Frontal cortex (tissue), 4 donors: ENCODE measurements around the gene PIGP. TPM values are rescaled to one million over a fixed set of nuclear protein-coding genes. Genes with fewer than 3 reads are reported as not detected.
"Not testable (repeated sequence)": the region's sequence is repeated elsewhere in the genome, so short reads cannot be mapped to it uniquely, and the experiment has no call there.

ENCODE experiments used
- DNase-seq, 2 donors: peaks; one replicate each; pipeline ENCODE4 v3.0.0; 2012; ENCODE audit warnings: low spot score in 2 of 2
- FAIRE-seq: peaks from 2 replicates; lab custom pipeline; 2012; peaks lifted over from hg19 to GRCh38; lab: Jason Lieb, UNC
- total RNA-seq: library from RNA; depleted of rRNA; stranded (reverse); fragments of >200 nt; gene quantifications from one replicate; pipeline ENCODE4 v1.2.3, GENCODE V29; 2014
- donor health status: control.
- donor health status: control.
- donor health status: control.

The PIGP gene
- total RNA-seq, 1 donor from 2014 or later = 5.7 TPM

DNA sequence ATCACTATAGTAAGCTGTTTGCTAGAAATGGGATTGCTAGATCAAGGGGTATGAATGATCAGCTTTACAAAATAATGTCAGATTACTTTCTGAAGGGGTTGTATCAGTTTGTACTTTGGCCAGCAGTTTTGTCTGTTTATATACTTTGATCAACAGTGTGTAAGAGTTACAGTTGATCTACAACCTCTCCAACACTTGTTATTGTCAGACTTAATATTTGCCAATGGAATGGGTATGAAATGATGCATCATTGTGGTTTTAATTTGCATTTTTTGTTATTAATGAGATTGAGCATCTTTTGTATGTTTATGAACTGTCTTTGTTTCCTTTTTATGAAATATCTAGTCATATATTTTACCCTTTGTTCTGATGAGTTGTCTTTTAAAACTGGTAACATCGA is 4.5 kb upstream of the PIGP start:
- FAIRE-seq (no peak), DNase-seq (no peak)

DNA sequence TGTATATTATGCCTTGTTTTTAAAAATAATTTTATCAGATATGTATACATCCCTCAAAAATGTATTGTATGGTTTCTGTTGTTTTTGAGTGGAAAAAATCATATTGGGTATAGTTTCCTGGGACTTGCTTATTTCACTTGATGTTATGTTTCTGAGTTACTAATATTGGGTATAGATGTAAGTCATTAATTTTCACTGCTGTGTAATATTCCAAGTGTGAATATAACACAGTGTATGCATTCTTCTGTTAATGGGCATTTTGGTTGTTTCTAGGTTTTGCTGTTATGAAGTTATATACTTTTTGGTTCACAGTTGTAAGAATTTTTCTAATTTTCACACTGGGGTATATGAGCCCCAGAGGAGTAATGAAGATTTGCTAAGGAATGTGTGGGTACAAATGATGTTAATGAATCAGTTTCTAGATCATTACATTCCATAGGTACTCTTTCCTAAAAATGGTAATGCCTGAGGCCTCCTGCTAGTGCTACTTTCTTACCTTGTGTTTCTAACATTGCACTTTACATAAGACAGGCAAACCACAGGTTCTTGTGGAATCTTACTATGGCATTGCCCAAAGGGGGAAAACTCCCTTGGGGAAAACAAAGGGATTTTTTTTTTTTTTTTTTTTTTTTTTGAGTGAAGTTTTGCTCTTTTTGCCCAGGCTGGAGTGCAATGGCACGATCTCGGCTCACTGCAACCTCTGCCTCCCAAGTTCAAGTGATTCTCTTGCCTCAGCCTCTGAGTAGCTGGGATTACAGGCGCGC is 3.4 kb upstream of the PIGP start:
- no peak for DNase-seq

DNA sequence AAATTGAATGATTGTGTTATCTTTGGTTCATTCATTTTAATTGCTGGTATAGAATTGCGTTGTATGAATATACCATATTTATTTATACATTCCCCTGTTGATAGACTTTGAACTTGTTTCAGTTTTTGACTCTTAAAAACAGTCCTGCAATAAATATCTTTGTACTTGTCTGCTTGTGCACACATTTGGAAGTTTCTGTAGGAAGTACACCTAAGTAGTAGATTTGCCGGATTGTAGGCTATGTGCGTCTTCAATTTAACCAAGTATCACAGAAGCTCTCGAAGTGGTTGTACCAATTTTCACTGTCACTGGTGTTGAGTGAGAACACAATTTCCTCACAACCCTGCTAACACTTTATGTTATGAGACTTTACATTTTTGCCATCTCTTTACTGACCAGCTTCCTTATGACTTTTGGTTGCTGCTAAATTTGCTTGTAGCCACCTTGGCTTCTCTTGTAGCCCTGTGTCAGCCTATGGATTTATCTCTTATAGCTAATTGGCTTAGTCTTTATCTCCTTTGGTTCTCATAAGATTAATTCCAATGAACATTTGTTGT is 2.4 kb upstream of the PIGP start:
- FAIRE-seq (no peak), DNase-seq (no peak)

More for the DNA sequence above, 3.4 kb upstream of the PIGP start:
- no peak for FAIRE-seq

DNA sequence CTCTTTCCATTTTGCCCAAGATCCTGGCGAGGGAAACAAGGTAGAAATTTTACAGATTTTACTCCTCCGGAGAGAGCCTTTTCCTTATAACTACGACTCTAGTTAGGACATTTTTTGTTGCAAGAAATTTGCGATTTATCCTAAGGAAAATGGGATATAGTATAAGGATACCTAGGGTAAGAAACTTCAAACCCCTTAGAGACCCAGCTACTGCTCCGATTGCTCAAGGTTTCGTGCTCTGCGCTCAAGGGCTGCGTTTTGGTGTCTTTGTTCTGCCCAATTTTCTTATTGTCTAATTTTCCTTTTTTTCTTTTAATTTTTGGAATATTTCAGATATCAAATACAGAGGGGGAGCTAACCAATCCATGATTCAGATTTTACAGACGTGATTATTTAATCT is 1.7 kb upstream of the PIGP start:
- FAIRE-seq (no peak), DNase-seq (no peak)

DNA sequence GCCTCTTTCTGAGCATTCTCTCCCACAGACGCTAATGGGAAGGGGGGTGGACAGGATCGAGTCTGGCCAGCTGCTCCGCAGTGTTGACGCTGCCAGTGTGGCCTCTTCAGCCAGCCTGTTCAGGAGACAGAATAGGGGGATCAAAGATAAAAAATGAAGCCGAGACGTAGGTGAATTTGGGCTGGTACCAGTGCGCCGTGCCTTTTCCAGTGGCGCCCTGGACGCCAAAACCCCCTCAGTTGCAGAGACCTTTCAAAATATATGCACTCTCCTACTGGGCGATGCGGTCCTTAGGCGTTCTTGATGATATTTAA is 1.3 kb upstream of the PIGP start:
- FAIRE-seq (no peak), DNase-seq (peak in 1 of 2 donors; percentile 8)

DNA sequence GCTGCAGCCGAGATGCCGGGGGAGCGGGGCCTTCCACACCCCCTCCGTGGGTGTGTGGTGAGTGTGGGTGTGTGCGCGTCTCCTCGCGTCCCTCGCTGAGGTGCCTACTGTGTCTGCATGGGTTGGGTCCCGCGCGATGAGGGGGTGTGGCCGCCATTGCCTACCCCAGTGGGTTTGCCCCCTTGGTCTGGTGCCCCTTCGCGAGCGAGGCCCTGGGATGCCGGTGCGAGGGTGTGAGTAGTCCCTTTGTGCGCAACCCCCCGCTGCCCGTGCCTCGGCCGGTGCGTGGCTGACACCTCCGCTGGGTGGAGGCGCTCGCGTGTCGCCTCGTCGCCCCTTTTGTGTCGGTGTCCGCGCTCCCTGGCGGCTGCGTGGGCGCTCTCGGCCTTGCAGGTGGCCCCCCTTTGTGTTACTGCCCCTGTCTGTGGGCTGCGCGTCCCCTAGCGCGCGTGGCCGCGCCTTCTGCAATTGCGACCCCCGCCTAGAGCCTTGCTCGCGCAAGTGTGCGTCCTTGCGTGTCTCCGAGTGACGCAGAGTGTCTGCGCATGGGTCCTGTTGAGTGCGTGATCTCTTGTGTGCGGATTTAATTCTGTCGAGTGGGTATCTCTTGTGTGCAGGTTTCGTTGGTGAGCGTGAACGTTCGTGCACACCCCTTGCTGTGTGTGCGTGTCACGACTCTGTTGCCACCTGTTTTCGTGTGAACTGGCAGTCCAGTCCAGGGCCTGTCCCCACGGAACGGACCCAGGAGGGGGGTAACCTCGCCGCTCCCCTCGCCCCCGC is 736 bp upstream of the PIGP start:
- DNase-seq = peak; percentile 35 to 42
- no peak for FAIRE-seq

DNA sequence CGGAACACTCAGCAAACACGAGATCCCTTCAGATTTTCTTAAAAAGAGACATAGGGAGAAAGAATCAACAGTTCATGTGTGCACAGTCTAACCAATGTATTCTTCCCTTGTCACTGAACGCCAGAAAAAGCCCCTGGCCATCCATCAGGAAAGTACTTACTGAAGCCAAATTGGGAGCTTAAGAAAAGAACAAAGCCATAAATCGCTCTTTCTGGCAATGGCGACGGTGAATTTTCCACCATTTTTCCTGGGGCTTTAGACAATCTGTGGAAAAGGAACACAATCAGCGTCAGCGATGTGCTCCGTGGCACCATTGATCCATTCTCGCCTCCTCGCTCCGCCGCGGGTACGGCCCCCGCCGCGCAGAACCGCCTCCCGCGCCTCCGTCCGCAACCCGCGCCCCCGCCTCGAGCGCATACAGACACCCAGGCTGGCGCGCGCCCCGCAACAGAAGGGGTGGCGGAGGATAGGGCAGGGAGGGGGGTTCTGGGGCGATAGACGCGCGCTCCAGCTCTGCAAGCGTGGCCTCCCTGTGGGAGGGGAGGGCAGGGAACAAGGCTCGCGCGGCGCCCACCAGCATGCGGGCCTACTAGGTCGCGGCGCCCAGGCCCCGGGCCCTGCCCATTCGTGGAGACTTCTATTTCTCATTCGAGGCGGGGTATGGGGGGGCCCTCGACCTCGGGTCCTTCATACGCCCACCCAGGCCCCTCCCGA is 440 bp downstream of the PIGP start:
- DNase-seq (peak; percentile 70 to 77), FAIRE-seq (no peak)

DNA sequence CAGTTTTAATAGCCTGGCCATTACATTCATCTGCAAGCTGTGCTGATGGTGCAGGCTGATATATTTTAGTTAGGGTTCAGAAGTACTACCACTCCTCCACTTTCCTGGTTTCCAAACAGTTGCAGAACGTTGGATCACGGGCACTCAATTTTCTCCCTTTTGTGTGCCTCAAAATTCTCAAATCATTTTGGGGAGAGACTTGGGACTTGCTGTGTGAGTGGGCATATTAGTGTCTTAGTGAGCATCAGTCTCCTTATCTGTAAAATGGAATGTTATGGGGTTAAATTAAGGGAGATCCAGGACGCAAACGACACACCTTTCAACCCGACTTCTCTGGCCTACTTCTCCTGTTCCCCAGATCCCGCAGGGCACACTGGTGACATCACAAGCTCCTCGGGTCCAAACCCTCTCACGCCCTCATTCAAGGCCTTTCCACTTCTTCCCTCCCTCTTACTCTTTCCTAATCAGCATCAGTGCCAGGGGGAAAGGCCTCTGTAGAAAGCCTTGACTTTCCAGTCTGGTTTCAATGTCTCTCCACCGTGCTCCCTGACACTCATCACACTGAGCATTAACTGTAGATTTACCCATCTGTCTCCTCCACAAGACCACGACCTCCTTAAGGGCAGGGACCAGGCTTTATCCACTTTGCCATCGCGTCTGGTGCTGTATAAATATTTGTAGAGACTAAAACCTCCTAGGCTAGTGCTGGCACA is 1.2 kb downstream of the PIGP start:
- FAIRE-seq = no peak
- peak; percentile 10 to 18 for DNase-seq

DNA sequence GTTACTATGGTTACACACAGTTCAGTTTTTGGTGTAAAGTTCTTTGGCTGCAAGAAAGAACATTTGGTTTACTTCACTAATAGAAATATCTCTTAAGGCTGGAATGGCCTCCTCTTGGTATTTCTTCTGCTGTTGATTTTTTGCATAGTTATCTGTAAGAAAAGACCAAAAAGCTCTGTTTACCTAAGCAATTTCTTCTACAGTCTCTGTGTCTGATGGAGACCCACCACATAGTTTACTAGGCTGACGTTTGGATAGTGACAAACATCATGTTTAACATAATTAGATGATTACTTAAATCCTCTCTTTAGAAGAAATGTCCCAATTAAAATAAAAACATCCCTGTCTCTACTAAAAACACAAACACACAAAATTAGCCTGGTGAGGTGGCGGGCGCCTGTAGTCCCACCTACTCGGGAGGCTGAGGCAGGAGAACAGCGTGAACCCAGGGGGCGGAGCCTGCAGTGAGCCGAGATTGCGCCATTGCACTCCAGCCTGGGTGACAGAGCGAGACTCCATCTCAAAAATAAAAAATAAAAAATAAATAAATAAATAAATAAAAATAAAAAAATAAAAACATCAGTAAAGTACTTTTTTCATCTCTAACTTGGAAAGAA is 7.2 kb downstream of the PIGP start:
- DNase-seq (no peak), FAIRE-seq (no peak)

DNA sequence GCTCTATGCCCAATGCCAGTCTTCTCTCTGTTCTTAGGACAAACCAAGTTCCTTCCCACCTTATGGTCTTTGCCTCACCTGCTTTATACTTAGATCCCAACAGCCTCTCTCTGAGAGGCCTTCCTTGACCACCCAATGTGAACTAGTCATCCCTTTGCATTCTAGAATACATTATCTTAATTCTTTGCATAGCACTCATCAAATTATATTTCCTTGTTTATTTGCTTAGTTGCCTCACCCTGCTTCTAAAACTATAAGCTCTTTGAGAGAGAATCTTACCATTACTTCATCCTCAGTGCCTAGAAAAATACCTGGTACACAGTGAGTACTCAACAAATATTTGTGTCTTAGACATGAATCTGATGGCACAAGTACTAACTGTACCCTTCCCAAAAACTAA is 8.0 kb downstream of the PIGP start:
- DNase-seq (no peak), FAIRE-seq (no peak)

DNA sequence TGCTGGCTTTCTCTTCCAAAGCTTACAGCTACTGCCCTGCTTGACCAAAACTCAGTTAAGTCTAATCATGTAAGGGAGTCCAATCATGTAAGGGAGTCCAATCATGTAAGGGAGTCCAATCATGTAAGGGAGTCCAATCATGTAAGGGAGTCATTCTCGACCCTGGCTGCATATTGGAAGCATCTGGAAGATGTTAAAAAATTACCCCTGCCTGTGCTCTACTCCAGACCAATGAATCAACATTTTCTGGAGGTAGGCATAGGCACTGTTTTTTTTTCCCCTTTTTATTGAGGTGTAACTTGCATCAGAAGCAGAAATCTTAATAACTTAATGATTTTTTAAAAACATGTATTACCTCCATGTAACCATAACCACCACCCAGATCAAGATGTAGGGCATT is 9.4 kb downstream of the PIGP start:
- FAIRE-seq (no peak), DNase-seq (no peak)

DNA sequence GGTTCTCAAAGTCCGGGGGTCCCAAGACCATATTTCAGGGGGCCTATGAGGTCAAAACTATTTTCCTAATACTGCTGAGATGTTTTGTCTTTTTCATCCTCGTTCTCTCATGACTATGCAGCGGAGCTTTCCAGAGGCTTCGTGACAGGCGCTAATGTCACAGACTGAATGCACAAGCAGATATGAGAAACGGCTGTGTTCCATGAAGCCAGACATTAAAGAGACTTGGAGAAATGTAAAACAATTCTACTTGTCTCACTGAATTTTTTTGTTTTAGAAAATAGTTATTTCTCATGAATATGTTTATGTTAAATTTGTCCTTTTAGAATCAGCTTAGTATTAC is 10.3 kb downstream of the PIGP start:
- FAIRE-seq = no peak
- DNase-seq = no peak

DNA sequence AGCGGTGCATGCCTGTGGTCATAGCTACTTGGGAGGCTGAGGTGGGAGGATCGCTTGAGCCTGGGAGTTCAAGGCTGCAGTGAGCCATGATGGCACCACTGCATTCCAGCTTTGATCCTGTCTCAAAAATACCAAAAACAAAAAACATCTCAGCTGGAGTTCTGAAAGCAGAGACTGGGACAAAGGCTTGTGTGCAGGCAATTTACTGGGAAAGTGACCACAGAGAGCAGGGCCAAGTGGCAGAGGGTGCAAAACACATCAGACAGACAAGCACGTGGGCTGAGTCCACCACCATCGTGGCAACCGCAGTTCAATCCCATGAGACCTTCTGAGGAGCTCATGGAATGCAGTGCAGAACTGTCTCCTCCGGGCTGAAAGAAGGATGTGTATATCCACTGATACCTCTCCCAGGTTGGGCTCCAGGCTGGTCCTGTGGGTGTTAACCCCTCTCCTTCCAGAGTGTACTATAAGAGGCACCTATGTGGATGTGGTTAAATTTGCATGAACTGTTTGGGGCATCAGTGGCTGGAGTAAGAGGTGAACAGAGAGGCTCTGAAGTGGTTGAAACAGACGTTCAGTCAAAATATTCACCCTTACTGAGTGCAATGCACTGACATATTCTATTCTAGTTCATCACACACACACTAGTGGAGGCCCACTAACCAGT is 10.8 kb downstream of the PIGP start:
- no peak for FAIRE-seq
- DNase-seq = no peak

DNA sequence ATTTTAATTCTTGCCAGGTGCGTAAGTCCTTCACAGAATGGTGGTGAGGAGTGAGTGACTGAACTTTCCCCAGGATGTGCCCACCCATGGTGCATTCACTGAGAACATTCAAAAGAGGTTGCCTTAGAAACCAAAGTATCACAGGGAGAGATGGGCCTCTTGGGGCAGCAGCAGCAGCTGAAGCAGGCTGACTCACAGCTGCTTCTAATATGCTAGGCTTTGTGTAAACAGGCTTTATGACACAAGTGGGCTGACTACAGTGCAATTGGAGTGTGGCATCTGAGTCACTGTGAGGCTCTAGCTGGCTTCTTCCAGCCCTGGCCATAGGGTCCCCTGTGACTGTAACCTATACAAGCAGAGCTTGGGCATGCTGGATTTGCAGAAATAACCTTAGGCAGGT is 12.6 kb downstream of the PIGP start:
- FAIRE-seq = no peak
- DNase-seq = peak in 1 of 2 donors; percentile 47

DNA sequence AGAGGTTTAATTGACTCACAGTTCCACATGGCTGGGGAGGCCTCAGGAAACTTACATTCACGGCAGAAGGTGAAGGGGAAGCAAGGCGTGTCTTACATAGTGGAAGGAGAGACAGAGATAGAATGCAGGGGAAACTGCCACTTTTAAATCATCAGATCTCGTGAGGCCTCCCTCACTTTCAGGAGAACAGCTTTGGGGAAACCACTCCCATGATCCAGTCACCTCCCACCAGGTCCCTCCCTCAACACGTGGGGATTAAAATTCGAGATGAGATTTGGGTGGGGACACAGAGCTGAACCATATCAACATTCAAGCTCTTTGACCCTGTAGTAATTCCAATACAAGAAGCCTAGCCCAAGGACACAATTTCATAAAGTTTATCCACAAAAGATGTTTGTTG is 13.7 kb downstream of the PIGP start:
- no peak for DNase-seq
- FAIRE-seq = no peak

DNA sequence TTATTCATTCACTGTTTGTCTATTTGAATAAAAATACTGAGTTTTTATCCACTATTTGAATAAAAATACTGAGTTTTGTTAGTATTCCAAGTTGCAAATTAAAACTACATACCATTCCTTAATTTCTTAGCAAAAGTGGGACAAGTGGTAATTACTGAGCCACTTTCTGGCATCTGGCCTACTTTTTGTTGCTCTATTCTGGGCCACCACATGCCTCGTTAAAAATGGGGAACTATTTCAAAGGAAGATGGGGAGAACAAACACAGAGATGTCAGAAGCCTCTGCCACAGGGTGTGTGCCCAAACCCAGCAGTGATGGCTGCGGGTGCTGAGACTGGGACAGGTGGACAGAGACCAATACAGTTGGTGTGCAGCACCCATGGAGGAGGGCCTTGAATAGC is 14.6 kb downstream of the PIGP start:
- DNase-seq (no peak), FAIRE-seq (no peak)

DNA sequence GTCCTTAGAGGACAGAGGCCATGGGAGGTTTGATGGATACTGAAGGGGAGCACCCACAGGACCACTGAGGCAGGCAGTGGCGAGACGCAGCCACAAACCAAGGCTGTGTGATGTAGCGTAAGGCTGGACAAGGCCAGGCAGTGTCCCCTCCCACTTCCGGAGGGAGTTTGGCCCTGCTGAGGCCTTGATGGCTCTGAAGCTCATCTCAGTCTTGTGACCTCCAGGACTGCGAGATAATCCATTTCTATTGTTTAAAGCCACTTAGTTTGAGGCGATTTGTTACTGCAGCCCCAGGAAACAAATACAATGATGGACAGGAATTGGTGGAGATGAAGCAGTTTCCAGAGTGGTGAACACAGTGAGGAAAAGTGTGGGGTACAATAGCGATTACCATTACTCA is 15.3 kb downstream of the PIGP start:
- FAIRE-seq (no peak), DNase-seq (no peak)

DNA sequence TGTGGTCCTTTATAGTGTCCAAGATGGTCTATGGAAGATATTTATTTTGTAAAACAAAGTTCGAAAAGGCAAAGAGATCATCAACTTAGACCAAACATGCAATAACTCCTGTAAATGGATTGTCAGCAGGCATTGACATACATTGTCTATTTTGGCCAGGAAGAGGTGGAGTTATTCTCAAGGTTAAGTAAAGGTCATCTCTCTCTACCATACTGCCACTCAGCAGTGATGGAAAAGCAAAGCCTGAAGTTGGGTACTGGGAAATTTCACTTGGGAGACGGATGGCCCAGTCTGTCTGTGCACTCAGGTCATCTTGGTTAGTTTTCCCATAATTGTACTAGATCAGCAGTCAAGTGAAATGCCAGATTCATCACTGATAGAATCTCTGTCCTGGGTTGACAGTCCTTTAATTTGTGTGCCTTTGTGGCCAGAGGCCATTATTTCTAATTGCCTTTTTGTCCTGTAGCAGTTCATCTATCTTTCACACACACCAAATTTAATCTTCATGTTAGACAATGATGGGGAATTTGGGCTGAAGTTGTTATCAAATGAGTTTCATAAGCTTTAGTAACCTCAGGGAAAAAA is 17.5 kb downstream of the PIGP start:
- DNase-seq (no peak), FAIRE-seq (no peak)

DNA sequence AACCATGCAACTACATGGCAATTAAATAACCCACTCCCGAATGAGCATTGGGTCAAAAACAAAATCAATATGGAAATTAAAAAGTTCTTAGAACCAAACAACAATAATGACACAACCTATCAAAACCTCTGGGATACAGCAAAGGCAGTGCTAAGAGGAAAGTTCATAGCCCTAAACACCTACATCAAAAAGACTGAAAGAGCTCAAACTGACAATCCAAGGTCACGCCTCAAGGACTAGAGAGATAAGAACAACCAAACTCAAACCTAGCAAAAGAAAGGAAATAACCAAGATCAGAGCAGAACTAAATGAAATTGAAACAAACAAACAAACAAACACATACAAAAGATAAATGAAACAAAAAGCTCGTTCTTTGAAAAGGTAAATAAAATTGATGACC is 23.1 kb downstream of the PIGP start:
- not testable (repeated sequence) for DNase-seq, FAIRE-seq
